Natural killer cell (primary cell): ENCODE results near the gene PRRX2. TPM values are rescaled to one million over a fixed set of nuclear protein-coding genes. Genes with fewer than 3 reads are reported as not detected.

ENCODE experiments used
- ATAC-seq, 3 donors: fragments of 150-1000 bp in 2 of 3; fragments of 200-7000 bp in 1 of 3; cut with Tn5 transposase; 1 replicate in 1 of 3; 2 replicates in 2 of 3; pipeline ENCODE4 v1.10.0; 2021; ENCODE audit warnings: mild to moderate bottlenecking in 2 of 3, moderate library complexity in 2 of 3
- DNase-seq, 2 donors: peaks; one replicate each; pipeline versions ENCODE4 v3.0.0 to v3.0.0-alpha.2; 2013 to 2021; ENCODE audit warnings: mixed read lengths in 1 of 2
- H3K27ac ChIP-seq: one replicate; pipeline ENCODE4 v1.5.1; 2013; ENCODE audit warnings: mild to moderate bottlenecking, low read length
- H3K27me3 ChIP-seq: one replicate; pipeline ENCODE4 v1.6.1; 2013; ENCODE audit warnings: low read length; ENCODE audit not compliant: control insufficient read depth, insufficient read depth
- H3K36me3 ChIP-seq: one replicate; pipeline ENCODE4 v1.6.1; 2013; ENCODE audit warnings: low read length; ENCODE audit not compliant: control insufficient read depth, insufficient read depth
- H3K4me1 ChIP-seq: one replicate; pipeline ENCODE4 v1.6.1; 2013; ENCODE audit warnings: low read length; ENCODE audit not compliant: control insufficient read depth, insufficient read depth
- H3K4me3 ChIP-seq: one replicate; pipeline ENCODE4 v1.5.1; 2013; ENCODE audit warnings: low read length
- H3K9me3 ChIP-seq: one replicate; pipeline ENCODE4 v1.6.1; 2013; ENCODE audit warnings: low read length; ENCODE audit not compliant: control insufficient read depth, insufficient read depth
- H3K27ac Mint-ChIP-seq, 2 donors: one replicate each; pipeline ENCODE4 v1.8.0; 2022; ENCODE audit warnings: mild to moderate bottlenecking in 2 of 2, mixed read lengths in 2 of 2, moderate library complexity in 1 of 2
- H3K27me3 Mint-ChIP-seq, 2 donors: one replicate each; pipeline ENCODE4 v1.8.0; 2022; ENCODE audit warnings: low read depth in 2 of 2, mixed read lengths in 2 of 2
- H3K36me3 Mint-ChIP-seq: one replicate; pipeline ENCODE4 v1.8.0; 2022; ENCODE audit warnings: mixed read lengths
- H3K4me1 Mint-ChIP-seq, 2 donors: one replicate each; pipeline ENCODE4 v1.8.0; 2022; ENCODE audit warnings: mixed read lengths in 2 of 2
- H3K4me3 Mint-ChIP-seq: one replicate; pipeline ENCODE4 v1.8.0; 2022; ENCODE audit warnings: mild to moderate bottlenecking, moderate library complexity, mixed read lengths
- H3K9me3 Mint-ChIP-seq, 2 donors: one replicate each; pipeline ENCODE4 v1.8.0; 2022; ENCODE audit warnings: mixed read lengths in 2 of 2
- CTCF ChIP-seq: fragments of 200-600 bp; IDR thresholded peaks from one replicate; pipeline ENCODE4 v1.8.0; 2022; ENCODE audit warnings: antibody characterized with exemption
- WGBS: methylation state at CpG from one replicate; pipeline ENCODE4 v1.1.7; 2013; ENCODE audit warnings: missing lambda C conversion rate; ENCODE audit not compliant: insufficient coverage; 5-methylcytosine and 5-hydroxymethylcytosine counted together
- intact Hi-C: fragments of 100-400 bp; cut with micrococcal nuclease; formaldehyde crosslinking; loops from one replicate; pipeline ENCODE4 v1.14.2; 2022
- total RNA-seq, 4 donors: library from RNA; stranded (reverse); fragments of 120-200 nt in 1 of 4; gene quantifications; one replicate each; pipeline versions ENCODE4 v1.2.3 to v1.2.4, GENCODE V29; 2013 to 2022

The PRRX2 gene
- total RNA-seq, 3 donors from 2014 or later (not counting 1 experiment from before 2014, with no cell fraction given), result not detected

- peaks cover 2% of the 10 kb centered on the region for H3K4me1 ChIP-seq
- Mint-ChIP-seq H3K9me3 (no peaks in the 10 kb centered on the region), H3K36me3 (no peaks in the 10 kb centered on the region), H3K27ac (no peak overlapping the region), H3K4me3 (no peak overlapping the region), H3K4me1 (peaks cover 0 to 3% of the 10 kb centered on the region in 2 donors), H3K27me3 (peaks cover 0 to 6% of the 10 kb centered on the region in 2 donors)
- ATAC-seq (no peak), DNase-seq (no peak)
- H3K4me3 ChIP-seq, result no peak overlapping the region
- WGBS, result 35% methylated on average over 6 of the region's 6 CpGs
- H3K27me3 ChIP-seq, result peaks cover 3% of the 10 kb centered on the region
- no peak overlapping the region for H3K27ac ChIP-seq
- H3K36me3 ChIP-seq, result no peaks in the 10 kb centered on the region
- H3K9me3 ChIP-seq, result no peaks in the 10 kb centered on the region
- no peak for TF ChIP-seq CTCF
- intact Hi-C loops, result loop anchor here (10.0 kb wide), 1 partner anchor 363 kb away; no protein-coding TSS in a partner anchor
Observed at GRCh38 chr9:129731477-129732085, 66.1 kb downstream of the PRRX2 start.

GRCh38 chr9:129732100-129732499 lies 66.7 kb downstream of the PRRX2 start:
- 74% methylated on average over 10 of the region's 10 CpGs for WGBS
- peaks cover 0 to 1% of the 10 kb centered on the region in 2 donors for H3K4me1 Mint-ChIP-seq
- no peak for ATAC-seq
- DNase-seq, result no peak
- H3K27me3 ChIP-seq, result peaks cover 3% of the 10 kb centered on the region
- H3K9me3 ChIP-seq, result no peaks in the 10 kb centered on the region
- no peaks in the 10 kb centered on the region for H3K36me3 Mint-ChIP-seq
- no peak overlapping the region for H3K4me3 ChIP-seq
- H3K36me3 ChIP-seq, result no peaks in the 10 kb centered on the region
- TF ChIP-seq CTCF, result no peak
- intact Hi-C loops, result loop anchor here (10.0 kb wide), 1 partner anchor 363 kb away; no protein-coding TSS in a partner anchor
- peaks cover 3% of the 10 kb centered on the region for H3K4me1 ChIP-seq
- H3K27me3 Mint-ChIP-seq, result peaks cover 0 to 6% of the 10 kb centered on the region in 2 donors
- no peak overlapping the region for H3K27ac Mint-ChIP-seq
- H3K4me3 Mint-ChIP-seq, result no peak overlapping the region
- H3K27ac ChIP-seq, result no peak overlapping the region
- H3K9me3 Mint-ChIP-seq, result no peaks in the 10 kb centered on the region

GRCh38 chr9:129732946-129733631 lies 67.6 kb downstream of the PRRX2 start:
- no peak overlapping the region for H3K4me3 Mint-ChIP-seq
- no peak overlapping the region for H3K4me3 ChIP-seq
- DNase-seq (no peak), ATAC-seq (no peak)
- H3K27me3 ChIP-seq, result peaks cover 3% of the 10 kb centered on the region
- intact Hi-C loops, result loop anchor here (10.0 kb wide), 1 partner anchor 362 kb away; no protein-coding TSS in a partner anchor
- H3K36me3 ChIP-seq, result no peaks in the 10 kb centered on the region
- WGBS, result 91% methylated on average over 22 of the region's 23 CpGs
- TF ChIP-seq CTCF, result no peak
- no peaks in the 10 kb centered on the region for H3K9me3 Mint-ChIP-seq
- H3K4me1 ChIP-seq, result peaks cover 11% of the 10 kb centered on the region
- no peak overlapping the region for H3K27ac Mint-ChIP-seq
- no peak overlapping the region for H3K27ac ChIP-seq
- peaks cover 0 to 8% of the 10 kb centered on the region in 2 donors for H3K27me3 Mint-ChIP-seq
- H3K36me3 Mint-ChIP-seq, result no peaks in the 10 kb centered on the region
- H3K4me1 Mint-ChIP-seq, result peaks cover 0 to 9% of the 10 kb centered on the region in 2 donors
- H3K9me3 ChIP-seq, result no peaks in the 10 kb centered on the region
